ENCODE measurements around the gene ARIH2. TPM values are rescaled to one million over a fixed set of nuclear protein-coding genes. Genes with fewer than 3 reads are reported as not detected.

Gene ARIH2
- total and polyA plus RNA-seq, 9 of the 15 experiments (the other 6 are each of a cell fraction or from before 2014, with no cell fraction given): 27.0 to 120 (median 108) TPM

GRCh38 chr3:48898383-48899234, 20.0 kb upstream of the ARIH2 start, which contains the start of gene SLC25A20 (continued):
- no peak for TF ChIP-seq MED1 (CRISPR knock-in tag; IDR thresholded peaks at IDR 0.05; ENCODE audit: borderline replicate concordance)
- peak; percentile 37; the same call in 1 of the 2 replicates for TF ChIP-seq MYC (IDR thresholded peaks at IDR 0.05; ENCODE audit: low read depth, low read length)
- TF ChIP-seq MYC (CRISPR knock-in tag; IDR thresholded peaks at IDR 0.05; ENCODE audit: borderline replicate concordance, low read depth): no peak
- no peak for TF ChIP-seq IRF2 (CRISPR knock-in tag; IDR thresholded peaks at IDR 0.05)
- TF ChIP-seq HES1 (IDR thresholded peaks at IDR 0.05; ENCODE audit: low read depth): no peak
- no peak for TF ChIP-seq TARDBP (IDR thresholded peaks at IDR 0.05)
- peak; percentile 75 for TF ChIP-seq ELF1 (tag; IDR thresholded peaks at IDR 0.05)
- TF ChIP-seq SMARCA5 (IDR thresholded peaks at IDR 0.05): peak; percentile 84; the same call in 1 of the 2 replicates
- TF ChIP-seq ZNF778 (CRISPR knock-in tag; IDR thresholded peaks at IDR 0.05): no peak
- TF ChIP-seq IRF9 (tag; IDR thresholded peaks at IDR 0.05): no peak
- peak; percentile 80 for TF ChIP-seq ZBTB40 (IDR thresholded peaks at IDR 0.05)
- no peak for TF ChIP-seq ZBTB40 (CRISPR knock-in tag; IDR thresholded peaks at IDR 0.05)
- 0 out of 2 replicates have a peak, but pooled peaks have one; percentile 64 for TF ChIP-seq STAT6 (CRISPR knock-in tag; IDR thresholded peaks at IDR 0.05)
- TF ChIP-seq NR3C1 (CRISPR knock-in tag; IDR thresholded peaks at IDR 0.05): no peak
